ENCODE measurements around the gene TENM4.

DNA sequence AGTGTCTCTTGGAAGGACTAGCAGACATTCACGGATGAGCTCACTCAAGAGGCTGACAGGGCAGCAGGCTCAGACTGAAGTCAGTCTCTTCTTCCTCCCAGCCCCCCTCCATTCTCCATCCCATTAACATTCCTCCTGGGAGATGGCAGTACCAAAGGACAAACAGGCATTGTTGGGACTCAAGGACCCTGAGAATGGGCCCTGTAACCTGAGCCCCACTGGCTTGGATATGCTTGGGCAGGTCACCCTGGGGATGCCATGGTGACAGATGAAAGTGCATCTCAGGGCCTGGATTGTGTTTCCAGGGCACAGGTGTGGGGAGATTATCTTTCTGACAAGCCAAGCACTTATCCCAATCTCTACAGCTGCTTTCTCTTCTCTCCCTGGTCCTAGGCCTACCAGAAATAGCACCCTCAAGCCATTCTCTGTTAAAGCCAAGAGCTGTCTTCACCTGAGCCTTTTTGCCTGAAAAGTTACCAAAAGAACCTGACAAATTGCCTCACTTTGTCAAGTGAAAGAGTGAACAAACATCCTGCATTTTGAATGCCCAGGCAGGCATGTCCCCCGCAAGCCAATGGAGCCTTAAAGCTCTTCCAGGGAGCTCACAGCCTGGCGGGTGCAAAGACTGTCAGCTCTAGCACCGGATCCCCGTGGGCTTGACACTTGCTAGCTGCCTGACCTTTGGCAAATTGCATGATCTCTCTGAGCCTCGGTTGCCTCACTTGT lies 500.2 kb downstream of the TENM4 start:
- TF ChIP-seq HDAC2 (IDR thresholded peaks at IDR 0.05; ENCODE audit: borderline replicate concordance in 1 of 2, low read depth in 2 of 2, low read length in 2 of 2) (no peak; a peak in 1 of 4 replicates), EZH2 (IDR thresholded peaks at IDR 0.05; ENCODE audit: low read depth, low read length, severe bottlenecking) (no peak), RNF2 (IDR thresholded peaks at IDR 0.05; ENCODE audit: borderline replicate concordance, low read depth, low read length, missing control alignments, poor library complexity, severe bottlenecking) (no peak), GABPA (IDR thresholded peaks at IDR 0.05; ENCODE audit: borderline replicate concordance, insufficient read depth, low read length) (no peak), POU5F1 (IDR thresholded peaks at IDR 0.05; ENCODE audit: low read depth, low read length) (no peak), RBBP5 (IDR thresholded peaks at IDR 0.05; ENCODE audit: borderline replicate concordance, low read depth, low read length) (no peak), POLR2A (IDR thresholded peaks at IDR 0.05; ENCODE audit: control extremely low read depth in 1 of 2, low read depth in 2 of 2, low read length in 2 of 2) (no peak)
- TF ChIP-seq, protein P1, sequence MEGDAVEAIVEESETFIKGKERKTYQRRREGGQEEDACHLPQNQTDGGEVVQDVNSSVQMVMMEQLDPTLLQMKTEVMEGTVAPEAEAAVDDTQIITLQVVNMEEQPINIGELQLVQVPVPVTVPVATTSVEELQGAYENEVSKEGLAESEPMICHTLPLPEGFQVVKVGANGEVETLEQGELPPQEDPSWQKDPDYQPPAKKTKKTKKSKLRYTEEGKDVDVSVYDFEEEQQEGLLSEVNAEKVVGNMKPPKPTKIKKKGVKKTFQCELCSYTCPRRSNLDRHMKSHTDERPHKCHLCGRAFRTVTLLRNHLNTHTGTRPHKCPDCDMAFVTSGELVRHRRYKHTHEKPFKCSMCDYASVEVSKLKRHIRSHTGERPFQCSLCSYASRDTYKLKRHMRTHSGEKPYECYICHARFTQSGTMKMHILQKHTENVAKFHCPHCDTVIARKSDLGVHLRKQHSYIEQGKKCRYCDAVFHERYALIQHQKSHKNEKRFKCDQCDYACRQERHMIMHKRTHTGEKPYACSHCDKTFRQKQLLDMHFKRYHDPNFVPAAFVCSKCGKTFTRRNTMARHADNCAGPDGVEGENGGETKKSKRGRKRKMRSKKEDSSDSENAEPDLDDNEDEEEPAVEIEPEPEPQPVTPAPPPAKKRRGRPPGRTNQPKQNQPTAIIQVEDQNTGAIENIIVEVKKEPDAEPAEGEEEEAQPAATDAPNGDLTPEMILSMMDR (IDR thresholded peaks at IDR 0.05; ENCODE audit: control extremely low read depth in 1 of 3, insufficient read depth in 1 of 3, low read depth in 1 of 3, low read length in 3 of 3) = no peak
